ENCODE results near the gene TMED10.

The TMED10 gene

GRCh38 chr14:75205591-75205990 lies 29.2 kb upstream of the TMED10 start:
- no peak overlapping the region for H3K4me3 ChIP-seq (ENCODE audit: control insufficient read depth in 1 of 7, extremely low read depth in 1 of 7, insufficient read depth in 4 of 7, low read depth in 2 of 7, low read length in 6 of 7)
- H3K27ac ChIP-seq (ENCODE audit: insufficient read depth in 1 of 2, low read depth in 1 of 2, low read length in 2 of 2, poor library complexity in 1 of 2, severe bottlenecking in 2 of 2), result no peak overlapping the region
- POLR2A ChIA-PET, result no interaction called here
- CTCF ChIA-PET, result interaction anchor here (0.6 to 1.4 kb wide), 3 partner anchors 9 to 53 kb away, joined by 3 read pairs; no protein-coding TSS in a partner anchor
- H3K4me1 ChIP-seq (ENCODE audit: control extremely low read depth in 1 of 4, control insufficient read depth in 4 of 4, insufficient read depth in 4 of 4, low read length in 3 of 4), result peaks cover 0 to 14% (median 4%) of the 10 kb centered on the region in 4 experiments
- peaks cover 0 to 2% (median 0%) of the 10 kb centered on the region in 5 experiments for H3K27me3 ChIP-seq (replicated peaks in 2 of 5; ENCODE audit: control insufficient read depth in 4 of 5, insufficient read depth in 5 of 5, low read length in 4 of 5)
- H3K36me3 ChIP-seq (ENCODE audit: control insufficient read depth in 4 of 4, insufficient read depth in 4 of 4, low read length in 3 of 4), result no peaks in the 10 kb centered on the region
- no peaks in the 10 kb centered on the region for H3K9me3 ChIP-seq (ENCODE audit: control extremely low read depth in 1 of 5, control insufficient read depth in 4 of 5, insufficient read depth in 2 of 5, low read depth in 1 of 5, low read length in 4 of 5)
- WGBS (ENCODE audit: insufficient coverage), result 79% methylated on average over 2 of the region's 3 CpGs
- DNase-seq, result peak; percentile 22 to 64 (median 54)

- ChIA-PET CTCF (interaction anchor here (0.9 kb wide), 1 partner anchor 10 kb away, joined by 4 read pairs; no protein-coding TSS in a partner anchor), POLR2A (no interaction called here)
- Histone ChIP-seq H3K4me1 (ENCODE audit: control extremely low read depth in 1 of 4, control insufficient read depth in 4 of 4, insufficient read depth in 4 of 4, low read length in 3 of 4) (peaks cover 0 to 14% (median 4%) of the 10 kb centered on the region in 4 experiments), H3K27me3 (replicated peaks in 2 of 5; ENCODE audit: control insufficient read depth in 4 of 5, insufficient read depth in 5 of 5, low read length in 4 of 5) (peaks cover 0 to 2% (median 0%) of the 10 kb centered on the region in 5 experiments), H3K36me3 (ENCODE audit: control insufficient read depth in 4 of 4, insufficient read depth in 4 of 4, low read length in 3 of 4) (no peaks in the 10 kb centered on the region), H3K9me3 (ENCODE audit: control extremely low read depth in 1 of 5, control insufficient read depth in 4 of 5, insufficient read depth in 2 of 5, low read depth in 1 of 5, low read length in 4 of 5) (no peaks in the 10 kb centered on the region), H3K27ac (ENCODE audit: insufficient read depth in 1 of 2, low read depth in 1 of 2, low read length in 2 of 2, poor library complexity in 1 of 2, severe bottlenecking in 2 of 2) (no peak overlapping the region), H3K4me3 (ENCODE audit: control insufficient read depth in 1 of 7, extremely low read depth in 1 of 7, insufficient read depth in 4 of 7, low read depth in 2 of 7, low read length in 6 of 7) (no peak overlapping the region)
- WGBS (ENCODE audit: insufficient coverage), result 67% methylated on average over 1 of the region's 3 CpGs
- DNase-seq, result no peak
Observed at GRCh38 chr14:75204116-75204515, 27.7 kb upstream of the TMED10 start.

GRCh38 chr14:75202657-75203056 lies 26.2 kb upstream of the TMED10 start:
- H3K36me3 ChIP-seq (ENCODE audit: control insufficient read depth in 4 of 4, insufficient read depth in 4 of 4, low read length in 3 of 4), result no peaks in the 10 kb centered on the region
- WGBS (ENCODE audit: insufficient coverage), result 88% methylated on average over 1 of the region's 2 CpGs
- POLR2A ChIA-PET, result no interaction called here
- peaks cover 0 to 26% (median 5%) of the 10 kb centered on the region in 4 experiments for H3K4me1 ChIP-seq (ENCODE audit: control extremely low read depth in 1 of 4, control insufficient read depth in 4 of 4, insufficient read depth in 4 of 4, low read length in 3 of 4)
- peaks cover 0 to 2% (median 0%) of the 10 kb centered on the region in 5 experiments for H3K27me3 ChIP-seq (replicated peaks in 2 of 5; ENCODE audit: control insufficient read depth in 4 of 5, insufficient read depth in 5 of 5, low read length in 4 of 5)
- no peaks in the 10 kb centered on the region for H3K9me3 ChIP-seq (ENCODE audit: control extremely low read depth in 1 of 5, control insufficient read depth in 4 of 5, insufficient read depth in 2 of 5, low read depth in 1 of 5, low read length in 4 of 5)
- no peak overlapping the region for H3K4me3 ChIP-seq (ENCODE audit: control insufficient read depth in 1 of 7, extremely low read depth in 1 of 7, insufficient read depth in 4 of 7, low read depth in 2 of 7, low read length in 6 of 7)
- CTCF ChIA-PET, result interaction anchor here (1.5 kb wide), 1 partner anchor 15 kb away, joined by 4 read pairs; no protein-coding TSS in a partner anchor
- DNase-seq, result no peak
- H3K27ac ChIP-seq (ENCODE audit: insufficient read depth in 1 of 2, low read depth in 1 of 2, low read length in 2 of 2, poor library complexity in 1 of 2, severe bottlenecking in 2 of 2), result no peak overlapping the region

GRCh38 chr14:75201087-75201486 lies 24.7 kb upstream of the TMED10 start:
- Histone ChIP-seq H3K27ac (ENCODE audit: insufficient read depth in 1 of 2, low read depth in 1 of 2, low read length in 2 of 2, poor library complexity in 1 of 2, severe bottlenecking in 2 of 2) (no peak overlapping the region), H3K9me3 (ENCODE audit: control extremely low read depth in 1 of 5, control insufficient read depth in 4 of 5, insufficient read depth in 2 of 5, low read depth in 1 of 5, low read length in 4 of 5) (no peaks in the 10 kb centered on the region), H3K4me1 (ENCODE audit: control extremely low read depth in 1 of 4, control insufficient read depth in 4 of 4, insufficient read depth in 4 of 4, low read length in 3 of 4) (peaks cover 0 to 32% (median 14%) of the 10 kb centered on the region in 4 experiments), H3K4me3 (ENCODE audit: control insufficient read depth in 1 of 7, extremely low read depth in 1 of 7, insufficient read depth in 4 of 7, low read depth in 2 of 7, low read length in 6 of 7) (no peak overlapping the region), H3K27me3 (replicated peaks in 2 of 5; ENCODE audit: control insufficient read depth in 4 of 5, insufficient read depth in 5 of 5, low read length in 4 of 5) (peaks cover 0 to 2% (median 0%) of the 10 kb centered on the region in 5 experiments), H3K36me3 (ENCODE audit: control insufficient read depth in 4 of 4, insufficient read depth in 4 of 4, low read length in 3 of 4) (no peaks in the 10 kb centered on the region)
- WGBS (ENCODE audit: insufficient coverage), result 100% methylated on average over 4 of the region's 6 CpGs
- DNase-seq, result no peak
- CTCF ChIA-PET, result no interaction called here
- POLR2A ChIA-PET, result no interaction called here

- Histone ChIP-seq H3K36me3 (ENCODE audit: control insufficient read depth in 4 of 4, insufficient read depth in 4 of 4, low read length in 3 of 4) (no peaks in the 10 kb centered on the region), H3K9me3 (ENCODE audit: control extremely low read depth in 1 of 5, control insufficient read depth in 4 of 5, insufficient read depth in 2 of 5, low read depth in 1 of 5, low read length in 4 of 5) (no peaks in the 10 kb centered on the region), H3K27ac (ENCODE audit: insufficient read depth in 1 of 2, low read depth in 1 of 2, low read length in 2 of 2, poor library complexity in 1 of 2, severe bottlenecking in 2 of 2) (no peak overlapping the region), H3K27me3 (replicated peaks in 2 of 5; ENCODE audit: control insufficient read depth in 4 of 5, insufficient read depth in 5 of 5, low read length in 4 of 5) (peaks cover 0 to 2% (median 0%) of the 10 kb centered on the region in 5 experiments), H3K4me3 (ENCODE audit: control insufficient read depth in 1 of 7, extremely low read depth in 1 of 7, insufficient read depth in 4 of 7, low read depth in 2 of 7, low read length in 6 of 7) (no peak overlapping the region), H3K4me1 (ENCODE audit: control extremely low read depth in 1 of 4, control insufficient read depth in 4 of 4, insufficient read depth in 4 of 4, low read length in 3 of 4) (peaks cover 0 to 29% (median 13%) of the 10 kb centered on the region in 4 experiments)
- CTCF ChIA-PET, result interaction anchor here (1.5 kb wide), 1 partner anchor 17 kb away, joined by 3 read pairs; no protein-coding TSS in a partner anchor
- POLR2A ChIA-PET, result no interaction called here
- no peak for DNase-seq
- 79% methylated on average over 2 of the region's 4 CpGs for WGBS (ENCODE audit: insufficient coverage)
Observed at GRCh38 chr14:75200451-75200850, 24.0 kb upstream of the TMED10 start.

GRCh38 chr14:75198291-75198933 lies 22.0 kb upstream of the TMED10 start:
- 77% methylated on average over 6 of the region's 11 CpGs for WGBS (ENCODE audit: insufficient coverage)
- H3K9me3 ChIP-seq (ENCODE audit: control extremely low read depth in 1 of 5, control insufficient read depth in 4 of 5, insufficient read depth in 2 of 5, low read depth in 1 of 5, low read length in 4 of 5), result no peaks in the 10 kb centered on the region
- peaks cover 0 to 27% (median 12%) of the 10 kb centered on the region in 4 experiments for H3K4me1 ChIP-seq (ENCODE audit: control extremely low read depth in 1 of 4, control insufficient read depth in 4 of 4, insufficient read depth in 4 of 4, low read length in 3 of 4)
- POLR2A ChIA-PET, result no interaction called here
- no peak for DNase-seq
- CTCF ChIA-PET, result interaction anchor here (1.1 kb wide), 1 partner anchor 10 kb away, joined by 3 read pairs; no protein-coding TSS in a partner anchor
- H3K4me3 ChIP-seq (ENCODE audit: control insufficient read depth in 1 of 7, extremely low read depth in 1 of 7, insufficient read depth in 4 of 7, low read depth in 2 of 7, low read length in 6 of 7), result no peak overlapping the region
- H3K27ac ChIP-seq (ENCODE audit: insufficient read depth in 1 of 2, low read depth in 1 of 2, low read length in 2 of 2, poor library complexity in 1 of 2, severe bottlenecking in 2 of 2), result no peak overlapping the region
- H3K27me3 ChIP-seq (replicated peaks in 2 of 5; ENCODE audit: control insufficient read depth in 4 of 5, insufficient read depth in 5 of 5, low read length in 4 of 5), result no peaks in the 10 kb centered on the region
- no peaks in the 10 kb centered on the region for H3K36me3 ChIP-seq (ENCODE audit: control insufficient read depth in 4 of 4, insufficient read depth in 4 of 4, low read length in 3 of 4)

GRCh38 chr14:75197338-75197737 lies 20.9 kb upstream of the TMED10 start:
- Histone ChIP-seq H3K27me3 (replicated peaks in 2 of 5; ENCODE audit: control insufficient read depth in 4 of 5, insufficient read depth in 5 of 5, low read length in 4 of 5) (no peaks in the 10 kb centered on the region), H3K9me3 (ENCODE audit: control extremely low read depth in 1 of 5, control insufficient read depth in 4 of 5, insufficient read depth in 2 of 5, low read depth in 1 of 5, low read length in 4 of 5) (no peaks in the 10 kb centered on the region), H3K4me1 (ENCODE audit: control extremely low read depth in 1 of 4, control insufficient read depth in 4 of 4, insufficient read depth in 4 of 4, low read length in 3 of 4) (peaks cover 0 to 27% (median 12%) of the 10 kb centered on the region in 4 experiments), H3K27ac (ENCODE audit: insufficient read depth in 1 of 2, low read depth in 1 of 2, low read length in 2 of 2, poor library complexity in 1 of 2, severe bottlenecking in 2 of 2) (no peak overlapping the region), H3K36me3 (ENCODE audit: control insufficient read depth in 4 of 4, insufficient read depth in 4 of 4, low read length in 3 of 4) (no peaks in the 10 kb centered on the region), H3K4me3 (ENCODE audit: control insufficient read depth in 1 of 7, extremely low read depth in 1 of 7, insufficient read depth in 4 of 7, low read depth in 2 of 7, low read length in 6 of 7) (no peak overlapping the region)
- no peak for DNase-seq
- CTCF ChIA-PET, result interaction anchor here (0.6 kb wide), 1 partner anchor 17 kb away, joined by 3 read pairs; no protein-coding TSS in a partner anchor
- POLR2A ChIA-PET, result no interaction called here
- WGBS (ENCODE audit: insufficient coverage), result 100% methylated on average over 2 of the region's 4 CpGs
